ENCODE results near the gene INSIG2.

GRCh38 chr2:118134650-118135049 is 46.4 kb downstream of the INSIG2 start:
- TF ChIP-seq SP1 (CRISPR knock-in tag; conservative IDR thresholded peaks at IDR 0.05), result no peak
- TF ChIP-seq, protein P1, sequence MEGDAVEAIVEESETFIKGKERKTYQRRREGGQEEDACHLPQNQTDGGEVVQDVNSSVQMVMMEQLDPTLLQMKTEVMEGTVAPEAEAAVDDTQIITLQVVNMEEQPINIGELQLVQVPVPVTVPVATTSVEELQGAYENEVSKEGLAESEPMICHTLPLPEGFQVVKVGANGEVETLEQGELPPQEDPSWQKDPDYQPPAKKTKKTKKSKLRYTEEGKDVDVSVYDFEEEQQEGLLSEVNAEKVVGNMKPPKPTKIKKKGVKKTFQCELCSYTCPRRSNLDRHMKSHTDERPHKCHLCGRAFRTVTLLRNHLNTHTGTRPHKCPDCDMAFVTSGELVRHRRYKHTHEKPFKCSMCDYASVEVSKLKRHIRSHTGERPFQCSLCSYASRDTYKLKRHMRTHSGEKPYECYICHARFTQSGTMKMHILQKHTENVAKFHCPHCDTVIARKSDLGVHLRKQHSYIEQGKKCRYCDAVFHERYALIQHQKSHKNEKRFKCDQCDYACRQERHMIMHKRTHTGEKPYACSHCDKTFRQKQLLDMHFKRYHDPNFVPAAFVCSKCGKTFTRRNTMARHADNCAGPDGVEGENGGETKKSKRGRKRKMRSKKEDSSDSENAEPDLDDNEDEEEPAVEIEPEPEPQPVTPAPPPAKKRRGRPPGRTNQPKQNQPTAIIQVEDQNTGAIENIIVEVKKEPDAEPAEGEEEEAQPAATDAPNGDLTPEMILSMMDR (IDR thresholded peaks at IDR 0.05), result no peak
- TF ChIP-seq ZNF532 (CRISPR knock-in tag; IDR thresholded peaks at IDR 0.05; ENCODE audit: borderline replicate concordance), result no peak
- TF ChIP-seq USF2 (CRISPR knock-in tag; IDR thresholded peaks at IDR 0.05), result no peak
- TF ChIP-seq ESRRA (CRISPR knock-in tag; IDR thresholded peaks at IDR 0.05; ENCODE audit: borderline replicate concordance), result no peak
- no peak for TF ChIP-seq ZBTB21 (CRISPR knock-in tag; IDR thresholded peaks at IDR 0.05; ENCODE audit: borderline replicate concordance)
- no peak for TF ChIP-seq ZNF232 (CRISPR knock-in tag; IDR thresholded peaks at IDR 0.05)
- TF ChIP-seq NR3C1 (CRISPR knock-in tag; conservative IDR thresholded peaks at IDR 0.05; ENCODE audit: low read depth), result no peak
- no peak for TF ChIP-seq ZNF121 (CRISPR knock-in tag; IDR thresholded peaks at IDR 0.05)
- TF ChIP-seq MAX (CRISPR knock-in tag; IDR thresholded peaks at IDR 0.05), result no peak

All from WTC11 (cell line).